ENCODE measurements around the gene MICU1. TPM values are rescaled to one million over a fixed set of nuclear protein-coding genes. Genes with fewer than 3 reads are reported as not detected.

The MICU1 gene
- total and polyA plus RNA-seq, 7 donors = 29.4 to 53.5 (median 33.9) TPM

GRCh38 chr10:72508033-72508432 lies 117.8 kb downstream of the MICU1 start:
- Histone ChIP-seq H3K27me3 (no peaks in the 10 kb centered on the region), H3K36me3 (no peaks in the 10 kb centered on the region), H3K9me3 (no peaks in the 10 kb centered on the region), H3K27ac (no peak overlapping the region), H3K4me1 (peaks cover 0 to 5% (median 0%) of the 10 kb centered on the region in 4 donors), H3K4me3 (no peak overlapping the region)
- no peak for DNase-seq
- TF ChIP-seq CTCF (IDR thresholded peaks at IDR 0.05) (no peak), POLR2AphosphoS5 (IDR thresholded peaks at IDR 0.05) (no peak), POLR2A (IDR thresholded peaks at IDR 0.05) (no peak), EP300 (IDR thresholded peaks at IDR 0.05) (no peak)
- 63 to 77% methylated on average over 2 of the region's 2 CpGs for WGBS, 2 donors
- intact Hi-C loops (cut with DNase I) = no loop called here

- H3K9me3 ChIP-seq = no peaks in the 10 kb centered on the region
- H3K36me3 ChIP-seq = no peaks in the 10 kb centered on the region
- peaks cover 0 to 5% (median 0%) of the 10 kb centered on the region in 4 donors for H3K4me1 ChIP-seq
- no peak for DNase-seq
- TF ChIP-seq CTCF (IDR thresholded peaks at IDR 0.05) = no peak
- no peak for TF ChIP-seq POLR2A (IDR thresholded peaks at IDR 0.05)
- TF ChIP-seq EP300 (IDR thresholded peaks at IDR 0.05) = no peak
- TF ChIP-seq POLR2AphosphoS5 (IDR thresholded peaks at IDR 0.05) = no peak
- H3K4me3 ChIP-seq = no peak overlapping the region
- no peaks in the 10 kb centered on the region for H3K27me3 ChIP-seq
- no peak overlapping the region for H3K27ac ChIP-seq
- intact Hi-C loops (cut with DNase I) = no loop called here
These were observed 119.4 kb downstream of the MICU1 start for GRCh38 chr10:72506474-72506873.

DNA sequence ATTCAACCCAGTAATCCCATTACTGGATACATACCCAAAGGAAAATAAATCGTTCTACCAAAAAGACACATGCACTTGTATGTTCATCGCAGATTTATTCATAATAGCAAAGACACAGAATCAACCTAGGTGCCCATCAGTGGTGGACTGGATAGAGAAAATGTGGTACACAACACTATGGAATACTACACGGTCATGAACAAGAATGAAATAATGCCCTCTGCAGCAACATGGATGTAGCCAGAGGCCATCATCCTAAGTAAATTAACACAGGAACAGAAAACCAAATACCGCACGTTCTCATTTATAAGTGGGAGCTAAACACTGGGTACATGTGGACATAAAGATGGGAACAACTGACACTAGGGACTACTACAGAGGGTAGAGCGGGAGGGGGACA lies 120.4 kb downstream of the MICU1 start:
- no peak overlapping the region for H3K27ac ChIP-seq
- peaks cover 0 to 5% (median 0%) of the 10 kb centered on the region in 4 donors for H3K4me1 ChIP-seq
- no peaks in the 10 kb centered on the region for H3K9me3 ChIP-seq
- 98 to 99% methylated on average over 6 of the region's 6 CpGs for WGBS, 2 donors
- TF ChIP-seq CTCF (IDR thresholded peaks at IDR 0.05) (no peak), POLR2A (IDR thresholded peaks at IDR 0.05) (no peak), EP300 (IDR thresholded peaks at IDR 0.05) (no peak), POLR2AphosphoS5 (IDR thresholded peaks at IDR 0.05) (no peak)
- H3K36me3 ChIP-seq = no peaks in the 10 kb centered on the region
- intact Hi-C loops (cut with DNase I) = no loop called here
- DNase-seq = no peak
- no peaks in the 10 kb centered on the region for H3K27me3 ChIP-seq
- H3K4me3 ChIP-seq = no peak overlapping the region

GRCh38 chr10:72503694-72504438 lies 122.0 kb downstream of the MICU1 start:
- peaks cover 0 to 5% (median 0%) of the 10 kb centered on the region in 4 donors for H3K4me1 ChIP-seq
- no peaks in the 10 kb centered on the region for H3K36me3 ChIP-seq
- no peaks in the 10 kb centered on the region for H3K27me3 ChIP-seq
- H3K4me3 ChIP-seq = no peak overlapping the region
- no peak overlapping the region for H3K27ac ChIP-seq
- TF ChIP-seq POLR2A (IDR thresholded peaks at IDR 0.05) = no peak
- TF ChIP-seq CTCF (IDR thresholded peaks at IDR 0.05) = no peak
- no peak for TF ChIP-seq POLR2AphosphoS5 (IDR thresholded peaks at IDR 0.05)
- TF ChIP-seq EP300 (IDR thresholded peaks at IDR 0.05) = no peak
- 93 to 95% methylated on average over 3 of the region's 3 CpGs for WGBS, 2 donors
- H3K9me3 ChIP-seq = no peaks in the 10 kb centered on the region
- intact Hi-C loops (cut with DNase I) = no loop called here
- DNase-seq = no peak

- intact Hi-C loops (cut with DNase I) = no loop called here
- H3K9me3 ChIP-seq = no peaks in the 10 kb centered on the region
- TF ChIP-seq CTCF (IDR thresholded peaks at IDR 0.05) (no peak), EP300 (IDR thresholded peaks at IDR 0.05) (no peak), POLR2AphosphoS5 (IDR thresholded peaks at IDR 0.05) (no peak), POLR2A (IDR thresholded peaks at IDR 0.05) (no peak)
- no peaks in the 10 kb centered on the region for H3K36me3 ChIP-seq
- WGBS, 2 donors = 80 to 85% methylated on average over 1 of the region's 1 CpG
- DNase-seq = no peak
- H3K4me3 ChIP-seq = no peak overlapping the region
- H3K27me3 ChIP-seq = no peaks in the 10 kb centered on the region
- H3K27ac ChIP-seq = no peak overlapping the region
- peaks cover 0 to 5% (median 0%) of the 10 kb centered on the region in 4 donors for H3K4me1 ChIP-seq
These were observed 122.6 kb downstream of the MICU1 start for GRCh38 chr10:72503241-72503640.

Measured in sigmoid colon (tissue), 7 donors.